Measurements from ENCODE around the gene LZTS2. TPM values are rescaled to one million over a fixed set of nuclear protein-coding genes. Genes with fewer than 3 reads are reported as not detected.

LZTS2 gene
- total and polyA plus RNA-seq, 2 experiments from 2014 or later, result 27.6 to 88.3 TPM

DNA sequence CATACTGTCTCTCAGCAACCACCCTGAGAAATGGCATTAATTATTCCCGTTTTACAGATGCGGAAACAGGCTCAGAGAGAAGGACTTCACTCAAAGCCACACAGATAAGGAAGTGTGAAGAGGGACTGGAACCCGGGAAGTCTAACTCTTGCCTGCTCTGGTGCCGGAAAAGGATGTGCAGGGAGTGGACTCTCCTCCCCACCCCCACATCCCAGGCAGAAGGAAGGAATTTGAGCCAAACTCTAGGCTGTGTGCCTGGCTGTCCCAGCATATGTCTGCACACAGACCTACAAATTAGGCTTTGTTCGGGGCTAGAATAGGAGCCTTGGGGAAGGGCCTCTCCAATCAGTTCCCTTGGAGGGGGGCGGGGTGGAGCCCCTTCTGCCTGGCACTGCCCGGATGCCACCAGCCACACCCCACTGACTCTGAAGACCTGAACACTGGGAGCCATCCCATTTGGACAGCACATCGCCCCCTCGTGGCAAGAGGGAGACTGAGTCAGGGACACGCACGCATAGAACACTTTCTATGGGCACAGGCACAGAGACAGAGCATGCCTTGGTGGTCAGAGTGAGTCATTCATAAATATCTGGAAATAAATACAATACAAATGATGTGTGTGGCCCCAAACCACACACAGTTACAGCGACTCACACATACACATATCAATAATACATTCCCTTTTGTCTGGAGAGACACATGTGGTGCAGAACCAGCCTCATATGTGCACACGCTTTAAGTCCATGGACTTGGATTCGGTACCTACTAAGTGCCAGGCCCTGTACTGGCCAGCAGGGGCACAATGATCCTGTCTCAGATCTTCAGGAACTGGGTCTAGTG, 13.1 kb downstream of the LZTS2 start:
- no peaks in the 10 kb centered on the region for H3K9me2 ChIP-seq (ENCODE audit: insufficient read depth)
- Mint-ChIP-seq H3K27ac (no peak overlapping the region), H3K4me1 (peaks cover 26% of the 10 kb centered on the region), H3K9me3 (no peaks in the 10 kb centered on the region; the same call in 2 of the 3 replicates), H3K27me3 (ENCODE audit: insufficient read depth, low read depth, poor library complexity) (peaks cover 45% of the 10 kb centered on the region), H3K4me3 (no peak overlapping the region), H3K36me3 (ENCODE audit: low read depth) (no peaks in the 10 kb centered on the region)
- no peaks in the 10 kb centered on the region for H3K36me3 ChIP-seq (ENCODE audit: insufficient read depth)
- ATAC-seq (peak; percentile 65), DNase-seq (ENCODE audit: low spot score) (peak; percentile 90)
- no peak overlapping the region for H3K4me2 ChIP-seq
- H3F3A ChIP-seq (replicated peaks; ENCODE audit: low read depth), result 0 out of 2 replicates have a peak, but pooled peaks cover 4% of the 10 kb centered on the region
- no peaks in the 10 kb centered on the region for H4K20me1 ChIP-seq (replicated peaks; ENCODE audit: insufficient read depth)
- peaks cover 29% of the 10 kb centered on the region for H3K27me3 ChIP-seq (ENCODE audit: insufficient read depth)
- H2AFZ ChIP-seq, result no peak overlapping the region
- no peaks in the 10 kb centered on the region for H3K79me2 ChIP-seq (replicated peaks; ENCODE audit: insufficient read depth)
- H3K4me3 ChIP-seq, result no peak overlapping the region
- no peak overlapping the region for H3K27ac ChIP-seq (ENCODE audit: low read depth)
- H3K4me1 ChIP-seq (ENCODE audit: insufficient read depth), result peaks cover 14% of the 10 kb centered on the region; the same call in 1 of the 2 replicates
- TF ChIP-seq, protein P1, sequence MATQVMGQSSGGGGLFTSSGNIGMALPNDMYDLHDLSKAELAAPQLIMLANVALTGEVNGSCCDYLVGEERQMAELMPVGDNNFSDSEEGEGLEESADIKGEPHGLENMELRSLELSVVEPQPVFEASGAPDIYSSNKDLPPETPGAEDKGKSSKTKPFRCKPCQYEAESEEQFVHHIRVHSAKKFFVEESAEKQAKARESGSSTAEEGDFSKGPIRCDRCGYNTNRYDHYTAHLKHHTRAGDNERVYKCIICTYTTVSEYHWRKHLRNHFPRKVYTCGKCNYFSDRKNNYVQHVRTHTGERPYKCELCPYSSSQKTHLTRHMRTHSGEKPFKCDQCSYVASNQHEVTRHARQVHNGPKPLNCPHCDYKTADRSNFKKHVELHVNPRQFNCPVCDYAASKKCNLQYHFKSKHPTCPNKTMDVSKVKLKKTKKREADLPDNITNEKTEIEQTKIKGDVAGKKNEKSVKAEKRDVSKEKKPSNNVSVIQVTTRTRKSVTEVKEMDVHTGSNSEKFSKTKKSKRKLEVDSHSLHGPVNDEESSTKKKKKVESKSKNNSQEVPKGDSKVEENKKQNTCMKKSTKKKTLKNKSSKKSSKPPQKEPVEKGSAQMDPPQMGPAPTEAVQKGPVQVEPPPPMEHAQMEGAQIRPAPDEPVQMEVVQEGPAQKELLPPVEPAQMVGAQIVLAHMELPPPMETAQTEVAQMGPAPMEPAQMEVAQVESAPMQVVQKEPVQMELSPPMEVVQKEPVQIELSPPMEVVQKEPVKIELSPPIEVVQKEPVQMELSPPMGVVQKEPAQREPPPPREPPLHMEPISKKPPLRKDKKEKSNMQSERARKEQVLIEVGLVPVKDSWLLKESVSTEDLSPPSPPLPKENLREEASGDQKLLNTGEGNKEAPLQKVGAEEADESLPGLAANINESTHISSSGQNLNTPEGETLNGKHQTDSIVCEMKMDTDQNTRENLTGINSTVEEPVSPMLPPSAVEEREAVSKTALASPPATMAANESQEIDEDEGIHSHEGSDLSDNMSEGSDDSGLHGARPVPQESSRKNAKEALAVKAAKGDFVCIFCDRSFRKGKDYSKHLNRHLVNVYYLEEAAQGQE (IDR thresholded peaks at IDR 0.05; ENCODE audit: unreplicated experiment), result no peak
- TF ChIP-seq STAT1 (IDR thresholded peaks at IDR 0.05; ENCODE audit: unreplicated experiment), result no peak
- TF ChIP-seq POLR2AphosphoS5 (IDR thresholded peaks at IDR 0.05; ENCODE audit: low read depth), result no peak
- TF ChIP-seq CTCF (conservative IDR thresholded peaks at IDR 0.05; ENCODE audit: low read depth in 2 of 2), result peak; percentile 91 to 96

DNA sequence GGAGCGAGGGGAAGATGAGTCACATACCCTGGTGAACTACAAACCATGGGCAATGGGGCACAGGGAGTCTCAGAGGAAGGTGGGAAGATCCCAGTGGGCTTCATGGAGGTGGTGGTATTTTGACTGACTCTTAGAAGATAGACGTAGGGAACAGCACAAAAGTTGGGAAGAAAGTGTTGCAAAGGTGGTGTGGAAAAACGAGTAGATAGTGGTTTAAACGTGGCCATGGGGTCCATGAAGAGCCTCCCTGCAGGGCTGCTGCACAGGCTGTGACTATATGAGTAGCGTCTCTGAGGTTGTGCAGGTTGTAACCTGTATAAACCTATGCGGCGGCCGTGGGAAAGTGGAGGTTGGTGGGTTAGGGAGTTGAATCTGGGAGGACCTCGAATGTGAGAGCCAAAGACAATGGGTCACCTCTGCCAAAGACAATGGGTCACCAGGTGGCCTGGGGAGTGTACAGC, 13.8 kb downstream of the LZTS2 start:
- H3K4me3 Mint-ChIP-seq, result no peak overlapping the region
- Histone ChIP-seq H3F3A (replicated peaks; ENCODE audit: low read depth) (0 out of 2 replicates have a peak, but pooled peaks cover 4% of the 10 kb centered on the region), H3K4me3 (no peak overlapping the region), H3K27ac (ENCODE audit: low read depth) (no peak overlapping the region), H4K20me1 (replicated peaks; ENCODE audit: insufficient read depth) (no peaks in the 10 kb centered on the region), H3K36me3 (ENCODE audit: insufficient read depth) (no peaks in the 10 kb centered on the region), H3K27me3 (ENCODE audit: insufficient read depth) (peaks cover 36% of the 10 kb centered on the region), H3K4me2 (no peak overlapping the region), H3K79me2 (replicated peaks; ENCODE audit: insufficient read depth) (no peaks in the 10 kb centered on the region), H2AFZ (no peak overlapping the region), H3K9me2 (ENCODE audit: insufficient read depth) (no peaks in the 10 kb centered on the region), H3K4me1 (ENCODE audit: insufficient read depth) (peaks cover 19% of the 10 kb centered on the region; the same call in 1 of the 2 replicates)
- no peaks in the 10 kb centered on the region for H3K36me3 Mint-ChIP-seq (ENCODE audit: low read depth)
- ATAC-seq (no peak), DNase-seq (ENCODE audit: low spot score) (no peak)
- peaks cover 51% of the 10 kb centered on the region for H3K27me3 Mint-ChIP-seq (ENCODE audit: insufficient read depth, low read depth, poor library complexity)
- TF ChIP-seq, protein P1 (IDR thresholded peaks at IDR 0.05; ENCODE audit: unreplicated experiment), result no peak
- TF ChIP-seq ZNF114 (CRISPR knock-in tag; IDR thresholded peaks at IDR 0.05), result no peak
- TF ChIP-seq ETS1 (IDR thresholded peaks at IDR 0.05), result no peak
- no peak for TF ChIP-seq NANOG (IDR thresholded peaks at IDR 0.05; ENCODE audit: borderline replicate concordance)
- TF ChIP-seq CREB1 (CRISPR knock-in tag; IDR thresholded peaks at IDR 0.05; ENCODE audit: low read depth), result no peak
- H3K4me1 Mint-ChIP-seq, result peaks cover 24% of the 10 kb centered on the region
- no peak overlapping the region for H3K27ac Mint-ChIP-seq
- H3K9me3 Mint-ChIP-seq, result no peaks in the 10 kb centered on the region; the same call in 2 of the 3 replicates
